NCI-H69 (cell line): ENCODE data around the gene IL16.

Source experiments
- DNase-seq: peaks from one replicate; lab custom pipeline; 2025; lab: John Stamatoyannopoulos, UW

The IL16 gene

DNA sequence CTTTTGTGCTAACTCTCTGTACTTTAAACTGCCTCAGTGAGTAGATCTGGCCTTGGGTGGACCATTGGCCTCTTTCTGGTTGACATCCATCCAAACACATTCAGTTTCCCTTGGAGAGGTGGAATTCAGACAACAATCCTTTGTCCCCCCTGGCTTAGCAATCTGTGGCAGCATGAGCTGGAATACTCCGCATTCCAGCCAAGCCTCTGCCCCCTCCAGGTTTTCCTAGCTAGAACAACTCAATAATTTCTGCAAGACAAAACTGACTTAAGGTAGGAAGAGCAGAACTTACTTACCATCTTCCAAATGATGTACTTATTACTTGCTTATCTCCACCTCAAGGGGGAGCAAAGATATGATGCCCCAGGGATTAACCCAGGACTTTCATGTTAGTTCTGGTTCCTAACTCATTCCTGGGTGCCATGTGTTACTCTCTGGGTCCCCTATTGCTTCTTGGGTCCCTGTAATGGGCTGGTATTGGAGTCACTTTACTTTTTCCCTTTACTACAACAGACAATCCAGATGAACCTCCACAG lies 21.8 kb upstream of the IL16 start:
- no peak for DNase-seq

GRCh38 chr15:81175496-81175895 lies 21.2 kb upstream of the IL16 start:
- no peak for DNase-seq

- no peak for DNase-seq
Measured at GRCh38 chr15:81176291-81176893, 20.3 kb upstream of the IL16 start.

- DNase-seq, result no peak
Measured at GRCh38 chr15:81178365-81178764, 18.3 kb upstream of the IL16 start.

DNA sequence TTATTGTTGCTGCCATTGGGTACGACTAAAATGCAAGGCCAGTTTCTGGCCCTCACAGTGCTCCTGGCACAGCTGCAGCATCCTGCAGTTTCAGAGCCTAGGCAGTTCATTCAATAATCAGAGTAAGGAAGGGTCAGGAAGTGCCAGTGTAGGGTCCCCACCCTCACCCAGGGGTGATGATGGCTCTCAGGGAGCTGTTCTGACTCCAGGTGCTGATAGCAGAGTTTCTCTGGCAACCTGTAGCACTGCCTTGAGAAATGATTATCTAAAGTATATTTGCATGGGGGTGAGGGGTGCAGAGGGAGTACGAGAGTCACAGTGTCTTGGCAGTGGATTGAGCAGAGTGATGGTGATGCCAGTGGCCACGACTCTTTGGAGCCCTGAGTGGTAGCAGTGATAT lies 15.5 kb upstream of the IL16 start:
- no peak for DNase-seq

GRCh38 chr15:81182031-81182755 lies 14.5 kb upstream of the IL16 start:
- no peak for DNase-seq

DNA sequence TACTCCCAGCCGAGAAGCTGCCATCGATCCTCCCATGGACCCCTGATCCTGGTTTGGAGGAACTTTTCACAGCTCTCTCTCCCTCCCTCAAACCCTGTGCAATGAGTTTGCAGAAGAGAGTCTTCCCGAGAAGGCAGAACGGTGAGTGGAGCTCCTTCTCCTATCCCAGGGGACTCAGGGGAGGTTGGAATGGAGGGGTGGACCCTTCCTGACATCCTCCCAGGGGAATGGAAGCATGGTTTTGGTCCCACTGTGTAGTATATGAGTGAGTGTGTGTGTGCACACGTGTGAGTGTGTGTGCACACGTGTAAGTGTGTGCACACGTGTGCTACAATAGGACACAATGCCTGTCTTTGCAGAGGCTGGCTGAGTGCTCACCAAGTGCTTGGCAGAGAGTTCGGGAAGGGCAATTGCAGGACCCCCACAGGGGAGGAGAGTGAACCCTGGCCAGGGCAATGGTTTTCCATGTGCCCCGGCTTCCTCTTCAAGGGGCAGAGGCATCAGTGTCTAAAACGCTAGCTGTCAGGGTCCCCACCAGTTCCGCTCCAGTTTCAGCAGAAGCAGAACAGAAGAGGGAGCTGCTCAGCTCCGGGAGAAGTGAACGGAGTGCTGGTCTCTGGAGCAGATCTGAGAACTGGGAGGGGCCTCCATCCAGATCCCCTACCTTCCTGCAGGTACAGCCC lies 13.8 kb upstream of the IL16 start:
- no peak for DNase-seq

- DNase-seq, result no peak
Measured at GRCh38 chr15:81183439-81183775, 13.3 kb upstream of the IL16 start.

GRCh38 chr15:81184188-81184587 lies 12.5 kb upstream of the IL16 start:
- no peak for DNase-seq

GRCh38 chr15:81185631-81186295 lies 10.9 kb upstream of the IL16 start:
- DNase-seq, result no peak

GRCh38 chr15:81188354-81188753 lies 8.3 kb upstream of the IL16 start:
- DNase-seq, result no peak

DNA sequence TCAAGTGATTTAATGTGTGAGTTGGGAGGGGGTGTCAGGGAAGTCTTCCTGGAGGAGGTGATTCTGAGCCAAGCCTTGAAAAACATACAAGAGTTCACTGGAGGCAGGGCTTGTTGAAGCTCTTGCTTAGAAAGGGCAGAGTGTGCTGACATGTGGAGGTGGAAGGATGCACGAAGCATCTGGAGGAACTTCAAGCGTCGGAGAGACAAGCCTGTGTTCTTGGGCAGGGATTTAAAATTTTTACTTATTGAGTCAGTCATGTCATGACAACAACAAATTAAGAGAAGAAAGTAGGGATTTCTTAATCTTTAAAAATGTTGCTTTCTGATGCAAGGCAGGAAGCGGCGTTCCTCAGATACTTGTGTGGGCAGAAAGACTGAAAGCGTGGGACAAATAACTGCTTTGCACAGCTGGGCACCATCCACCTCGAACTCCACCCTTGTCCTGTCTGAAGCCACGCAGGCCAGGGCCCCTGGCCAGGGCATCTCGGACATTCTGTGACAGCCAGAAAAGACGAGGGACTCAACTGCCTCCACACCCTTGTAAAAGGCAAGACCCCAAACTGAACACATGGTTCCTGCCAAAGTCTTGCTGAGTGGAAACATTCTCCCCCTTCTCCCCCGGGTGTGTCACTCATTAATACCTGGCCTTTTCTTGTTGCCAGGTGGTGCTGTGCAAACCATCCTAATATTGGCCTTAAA lies 6.9 kb upstream of the IL16 start:
- DNase-seq, result no peak

- DNase-seq, result no peak
Measured at GRCh38 chr15:81190922-81191507, 5.7 kb upstream of the IL16 start.

GRCh38 chr15:81191701-81192100 lies 5.0 kb upstream of the IL16 start:
- DNase-seq, result no peak

DNA sequence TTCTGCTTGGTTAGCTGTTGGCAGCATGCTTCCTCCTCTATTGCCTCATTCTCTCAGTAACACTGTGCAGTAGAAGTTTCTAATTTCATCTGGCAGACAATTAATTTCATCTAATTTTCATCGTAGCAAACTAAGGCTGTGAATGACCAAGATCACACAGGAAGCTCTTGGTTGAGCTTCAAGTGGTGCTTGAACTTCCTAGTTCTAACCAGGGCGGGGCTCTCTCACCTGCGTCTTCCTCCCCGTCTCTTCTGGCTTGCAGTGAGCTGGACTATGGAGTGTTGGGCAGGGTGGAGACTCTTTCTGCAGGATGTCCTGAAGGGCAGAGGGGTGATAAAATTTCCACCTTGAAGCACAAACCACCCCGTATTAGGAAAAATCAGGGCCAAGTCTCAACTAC lies 2.0 kb upstream of the IL16 start:
- DNase-seq, result no peak

DNA sequence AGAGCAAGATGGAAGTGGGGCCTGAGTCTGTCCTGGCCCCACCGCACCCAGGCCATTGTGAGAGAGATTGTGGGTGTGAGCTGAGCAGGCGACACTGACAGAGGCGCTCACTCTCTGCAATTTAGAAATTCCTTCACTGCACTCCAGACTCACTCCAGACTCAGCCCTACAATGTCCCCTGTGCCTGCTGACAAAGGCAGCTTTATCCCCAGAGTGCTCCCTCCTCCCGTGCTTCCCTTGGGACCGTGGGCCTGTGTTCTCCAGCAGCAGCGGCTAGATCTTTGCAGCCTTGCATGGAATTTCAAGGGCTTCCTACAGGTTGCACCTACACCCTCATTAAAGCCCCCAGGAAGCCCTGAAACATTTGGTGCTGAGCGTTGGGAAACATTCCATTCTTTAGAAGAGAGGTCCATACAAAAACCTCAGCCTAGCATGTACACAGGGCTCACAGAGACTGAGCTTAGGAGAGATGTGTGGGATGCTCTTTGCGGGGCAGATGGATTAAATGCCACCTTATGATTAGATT lies 1.3 kb upstream of the IL16 start:
- DNase-seq, result no peak

GRCh38 chr15:81197255-81197630 lies 564 bp downstream of the IL16 start:
- no peak for DNase-seq

DNA sequence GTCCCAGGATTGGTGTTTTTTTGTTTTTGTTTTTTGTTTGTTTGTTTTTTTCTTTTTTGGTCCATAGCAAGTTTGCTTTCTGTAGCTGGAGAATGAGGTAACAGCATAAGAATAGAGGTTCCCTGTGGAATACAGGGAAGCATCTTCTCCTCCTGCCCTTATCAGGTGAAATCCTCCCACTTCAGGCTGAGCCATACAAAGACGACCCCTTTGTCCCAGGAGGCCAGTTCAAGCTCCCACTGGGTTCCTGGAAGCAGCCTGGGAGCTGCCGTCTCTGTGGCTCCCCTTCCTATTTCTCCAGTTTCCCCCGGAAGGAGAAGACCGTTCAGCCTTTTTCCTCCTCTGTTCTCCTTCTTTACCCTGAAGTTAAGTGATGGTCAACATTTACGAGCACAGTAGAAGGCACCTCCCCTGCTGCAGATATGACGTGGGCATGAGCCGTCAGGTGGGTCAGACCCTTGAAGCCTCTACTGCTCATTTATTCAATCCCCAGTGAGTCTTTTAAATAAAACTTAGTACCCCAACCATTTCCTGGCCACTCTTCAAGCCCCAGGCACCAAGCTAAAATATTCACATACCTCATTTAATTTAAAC lies 1.1 kb downstream of the IL16 start:
- no peak for DNase-seq

DNA sequence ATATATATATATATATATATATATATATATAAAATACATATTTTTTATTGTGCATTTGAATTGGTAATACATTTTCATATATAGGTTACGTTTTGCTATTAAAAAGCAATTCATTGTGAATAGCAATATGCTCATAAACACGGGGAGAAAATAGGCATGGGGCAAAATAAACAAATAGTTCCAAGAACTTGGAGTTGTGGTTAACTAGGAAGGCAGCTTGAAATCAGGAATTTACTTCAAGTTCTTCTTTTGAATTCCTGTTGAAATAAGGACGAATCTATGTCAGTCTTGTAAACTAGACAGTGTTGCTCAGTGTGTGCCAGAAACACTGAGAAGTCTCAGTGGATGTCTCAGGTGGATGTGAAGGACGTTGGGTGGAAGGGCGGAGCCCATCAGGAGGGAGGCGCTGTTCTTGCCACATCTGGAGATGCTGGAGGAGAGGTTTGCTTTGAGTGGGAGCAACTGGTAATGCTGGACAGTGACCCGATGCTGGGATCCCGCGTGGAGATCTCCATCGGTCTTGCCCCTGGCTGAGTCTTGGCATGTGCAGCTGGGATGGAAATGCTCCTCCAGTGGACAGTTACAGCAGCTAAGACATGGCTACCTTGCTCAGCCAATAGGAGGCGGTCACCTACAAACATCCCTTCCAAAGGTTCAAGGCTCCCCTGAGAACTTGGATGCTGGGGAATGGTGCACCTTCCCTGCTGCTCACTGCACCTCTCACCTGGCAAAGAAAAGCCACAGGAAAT lies 2.5 kb downstream of the IL16 start:
- DNase-seq, result no peak

DNA sequence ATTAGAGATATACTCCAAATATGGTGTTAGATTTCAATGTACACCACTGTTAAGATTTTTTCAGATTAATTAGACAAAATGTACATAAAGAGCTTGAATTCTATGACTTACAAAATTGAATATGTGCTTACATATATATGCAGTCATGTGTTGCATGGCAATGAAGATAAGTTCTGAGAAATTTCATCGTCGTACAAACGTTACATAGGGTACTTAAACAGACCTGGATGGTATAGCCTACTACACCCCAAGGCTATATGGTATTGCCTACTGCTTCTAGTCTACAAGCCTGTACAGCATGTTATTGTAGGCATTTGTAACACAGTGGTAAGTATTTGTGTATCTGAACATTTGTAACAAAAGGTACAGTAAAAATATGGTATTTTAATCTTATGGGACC lies 9.3 kb downstream of the IL16 start:
- no peak for DNase-seq
